GM21717 (cell line): Measurements from ENCODE around the gene DOHH.
"Not testable (repeated sequence)": the region's sequence is repeated elsewhere in the genome, so short reads cannot be mapped to it uniquely, and the experiment has no call there.

ENCODE experiments used
- ATAC-seq: cut with Tn5 transposase; IDR thresholded peaks from one replicate; pipeline ENCODE4 v1.9.1; 2021; ENCODE audit warnings: mild to moderate bottlenecking, moderate library complexity; ENCODE audit not compliant: unreplicated experiment

The DOHH gene

DNA sequence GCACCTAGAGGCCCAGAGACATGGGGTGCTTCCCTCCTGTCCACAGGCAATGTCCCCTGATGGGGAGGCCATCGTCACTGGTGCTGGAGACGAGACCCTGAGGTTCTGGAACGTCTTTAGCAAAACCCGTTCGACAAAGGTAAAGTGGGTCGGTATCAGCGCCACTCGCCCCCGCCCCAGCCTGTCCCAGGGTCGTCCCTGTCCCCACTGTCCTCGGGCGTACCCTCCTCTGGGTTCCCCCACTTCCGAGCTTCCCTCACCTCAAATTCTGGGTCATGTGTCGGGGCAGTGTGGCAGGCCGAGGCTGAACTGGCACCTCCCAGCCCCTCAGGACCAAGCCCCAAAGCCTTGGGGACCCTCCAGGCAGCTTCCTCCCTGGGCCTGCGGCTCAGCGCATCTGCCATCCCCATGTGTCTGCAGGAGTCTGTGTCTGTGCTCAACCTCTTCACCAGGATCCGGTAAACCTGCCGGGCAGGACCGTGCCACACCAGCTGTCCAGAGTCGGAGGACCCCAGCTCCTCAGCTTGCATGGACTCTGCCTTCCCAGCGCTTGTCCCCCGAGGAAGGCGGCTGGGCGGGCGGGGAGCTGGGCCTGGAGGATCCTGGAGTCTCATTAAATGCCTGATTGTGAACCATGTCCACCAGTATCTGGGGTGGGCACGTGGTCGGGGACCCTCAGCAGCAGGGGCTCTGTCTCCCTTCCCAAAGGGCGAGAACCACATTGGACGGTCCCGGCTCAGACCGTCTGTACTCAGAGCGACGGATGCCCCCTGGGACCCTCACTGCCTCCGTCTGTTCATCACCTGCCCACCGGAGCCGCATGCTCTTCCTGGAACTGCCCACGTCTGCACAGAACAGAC is 34.1 kb upstream of the DOHH start:
- no peak for ATAC-seq

DNA sequence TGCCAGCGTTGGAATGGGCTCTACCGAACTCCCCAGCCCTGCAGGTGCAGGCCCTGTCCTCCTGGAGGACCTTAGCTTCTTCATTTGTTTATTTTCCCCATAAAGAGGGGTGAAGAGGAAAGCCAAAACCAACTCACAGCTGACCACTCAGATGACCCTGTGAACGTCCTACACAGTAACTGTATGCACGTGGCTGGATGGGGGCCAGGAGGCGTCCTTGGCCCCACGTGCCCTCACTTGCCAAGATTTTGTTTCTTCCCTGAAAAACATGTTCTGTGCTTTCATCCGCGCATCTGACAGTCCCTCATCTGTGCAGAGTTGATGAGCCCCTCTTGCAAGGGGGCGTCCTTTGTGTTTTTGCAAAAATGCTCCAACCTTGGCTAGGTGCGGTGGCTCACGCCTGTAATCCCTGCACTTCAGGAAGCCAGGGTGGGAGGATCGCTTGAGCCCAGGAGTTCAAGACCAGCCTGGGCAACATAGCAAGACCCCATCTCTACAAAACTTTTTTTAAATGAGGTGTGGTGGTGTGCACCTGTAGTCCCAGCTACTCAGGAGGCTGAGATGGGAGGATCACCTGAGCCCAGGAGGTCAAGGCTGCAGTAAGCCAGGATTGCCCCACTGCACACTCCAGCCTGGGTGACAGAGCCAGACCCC is 33.2 kb upstream of the DOHH start:
- no peak for ATAC-seq

GRCh38 chr19:3533033-3533432 is 32.6 kb upstream of the DOHH start:
- no peak for ATAC-seq

DNA sequence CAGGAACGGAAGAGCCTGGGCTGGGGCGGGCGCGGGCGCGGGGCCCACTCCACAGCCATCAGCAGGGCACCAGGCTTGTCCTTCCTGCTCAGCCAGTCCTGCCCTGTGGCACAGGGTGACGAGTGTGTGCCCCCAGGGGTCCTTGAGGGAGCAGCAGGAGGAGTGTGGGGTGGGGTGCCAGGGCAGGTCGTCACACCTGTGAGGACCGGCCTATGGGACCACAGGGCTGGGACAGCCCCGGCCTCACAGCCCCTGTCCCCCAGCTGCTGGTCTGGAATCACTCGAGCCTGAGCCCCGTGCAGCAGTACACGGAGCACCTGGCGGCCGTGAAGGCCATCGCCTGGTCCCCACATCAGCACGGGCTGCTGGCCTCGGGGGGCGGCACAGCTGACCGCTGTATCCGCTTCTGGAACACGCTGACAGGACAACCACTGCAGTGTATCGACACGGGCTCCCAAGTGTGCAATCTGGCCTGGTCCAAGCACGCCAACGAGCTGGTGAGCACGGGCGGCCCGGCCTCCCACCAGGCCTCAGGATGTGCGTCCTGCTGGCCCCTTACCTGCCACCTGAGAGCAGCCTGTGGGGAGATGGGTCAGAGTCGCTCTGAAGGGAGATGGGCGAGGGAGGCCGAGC is 31.8 kb upstream of the DOHH start:
- ATAC-seq = no peak

DNA sequence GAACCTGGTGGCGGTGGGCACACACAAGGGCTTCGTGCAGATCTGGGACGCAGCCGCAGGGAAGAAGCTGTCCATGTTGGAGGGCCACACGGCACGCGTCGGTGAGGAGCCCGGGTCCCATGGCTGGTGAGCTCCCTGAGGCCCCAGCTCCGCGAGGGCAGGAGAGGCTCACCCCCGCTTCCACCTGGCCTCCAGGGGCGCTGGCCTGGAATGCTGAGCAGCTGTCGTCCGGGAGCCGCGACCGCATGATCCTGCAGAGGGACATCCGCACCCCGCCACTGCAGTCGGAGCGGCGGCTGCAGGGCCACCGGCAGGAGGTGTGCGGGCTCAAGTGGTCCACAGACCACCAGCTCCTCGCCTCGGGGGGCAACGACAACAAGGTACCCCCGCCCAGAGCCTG is 31.2 kb upstream of the DOHH start:
- no peak for ATAC-seq

DNA sequence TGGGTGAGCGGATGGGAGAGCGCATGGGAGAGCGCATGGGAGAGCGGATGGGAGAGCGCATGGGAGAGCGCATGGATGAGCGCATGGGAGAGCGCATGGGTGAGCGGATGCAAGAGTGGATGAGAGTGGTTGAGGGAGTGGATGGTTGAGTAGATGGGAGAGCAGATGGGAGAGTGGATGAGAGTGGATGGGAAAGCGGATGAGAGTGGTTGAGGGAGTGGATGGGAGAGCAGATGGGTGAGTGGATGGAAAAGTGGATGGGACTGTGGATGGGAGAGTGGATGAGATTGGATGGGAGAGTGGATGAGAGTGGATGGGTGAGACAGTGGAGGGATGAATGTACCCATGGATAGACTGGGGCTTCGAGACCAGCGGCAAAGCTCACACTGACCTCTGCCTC is 29.9 kb upstream of the DOHH start:
- ATAC-seq = no peak

- not testable (repeated sequence) for ATAC-seq
These were observed 28.8 kb upstream of the DOHH start for GRCh38 chr19:3529299-3529698.

DNA sequence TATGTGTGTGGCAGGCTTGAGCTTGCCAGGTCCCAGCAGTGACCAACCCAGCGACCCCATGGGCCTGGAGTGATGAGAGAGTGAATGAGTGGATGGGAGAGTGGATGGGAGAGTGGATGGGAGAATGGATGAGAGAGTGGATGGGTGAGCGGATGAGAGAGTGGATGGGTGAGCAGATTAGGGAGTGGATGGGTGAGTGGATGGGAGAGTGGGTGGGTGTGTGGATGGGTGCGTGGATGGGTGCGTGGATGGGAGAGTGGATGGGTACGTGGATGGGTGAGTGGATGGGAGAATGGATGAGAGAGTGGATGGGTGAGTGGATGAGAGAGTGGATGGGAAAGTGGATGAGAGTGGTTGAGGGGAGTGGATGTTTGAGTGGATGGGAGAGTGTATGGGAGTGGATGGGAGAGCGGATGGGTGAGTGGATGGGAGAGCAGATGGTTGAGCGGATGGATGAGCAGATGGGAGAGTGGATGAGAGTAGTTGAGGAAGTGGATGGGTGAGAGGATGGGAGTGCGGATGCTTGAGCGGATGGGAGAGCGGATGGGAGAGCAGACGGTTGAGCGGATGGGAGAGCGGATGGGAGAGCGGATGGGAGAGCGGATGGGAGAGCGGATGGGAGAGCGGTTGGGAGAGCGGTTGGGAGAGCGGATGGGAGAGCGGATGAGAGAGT is 28.2 kb upstream of the DOHH start:
- no peak for ATAC-seq

GRCh38 chr19:3528080-3528479 is 27.6 kb upstream of the DOHH start:
- no peak for ATAC-seq

DNA sequence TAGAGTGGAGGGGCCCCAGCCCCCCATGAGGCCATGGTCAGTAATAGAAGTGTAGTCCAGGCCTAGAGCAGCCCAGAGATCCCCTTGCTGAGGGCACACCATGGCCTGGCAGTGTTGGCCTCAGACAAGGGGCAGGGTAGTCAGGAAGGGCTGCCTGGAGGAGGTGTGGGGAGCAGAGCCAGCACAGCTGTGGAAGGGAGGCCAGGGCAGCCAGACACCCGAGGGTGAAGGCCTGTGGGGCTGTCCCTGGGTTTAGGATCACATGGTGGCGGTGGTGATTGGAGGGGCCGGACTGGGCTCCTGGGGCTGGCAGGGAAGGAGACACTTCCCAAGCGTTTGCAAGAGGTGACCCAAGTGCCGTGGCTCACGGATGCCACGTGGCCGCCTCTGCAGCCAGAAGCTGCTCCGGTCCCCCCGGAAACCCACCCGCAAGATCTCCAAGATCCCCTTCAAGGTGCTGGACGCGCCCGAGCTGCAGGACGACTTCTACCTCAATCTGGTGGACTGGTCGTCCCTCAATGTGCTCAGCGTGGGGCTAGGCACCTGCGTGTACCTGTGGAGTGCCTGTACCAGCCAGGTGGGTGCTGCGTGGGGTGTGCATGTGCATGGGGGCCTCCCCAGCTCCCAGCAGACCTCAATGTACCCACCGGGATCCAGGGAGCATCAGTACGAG is 26.9 kb upstream of the DOHH start:
- ATAC-seq = no peak

- no peak for ATAC-seq
These were observed 26.2 kb upstream of the DOHH start for GRCh38 chr19:3526507-3527237.

DNA sequence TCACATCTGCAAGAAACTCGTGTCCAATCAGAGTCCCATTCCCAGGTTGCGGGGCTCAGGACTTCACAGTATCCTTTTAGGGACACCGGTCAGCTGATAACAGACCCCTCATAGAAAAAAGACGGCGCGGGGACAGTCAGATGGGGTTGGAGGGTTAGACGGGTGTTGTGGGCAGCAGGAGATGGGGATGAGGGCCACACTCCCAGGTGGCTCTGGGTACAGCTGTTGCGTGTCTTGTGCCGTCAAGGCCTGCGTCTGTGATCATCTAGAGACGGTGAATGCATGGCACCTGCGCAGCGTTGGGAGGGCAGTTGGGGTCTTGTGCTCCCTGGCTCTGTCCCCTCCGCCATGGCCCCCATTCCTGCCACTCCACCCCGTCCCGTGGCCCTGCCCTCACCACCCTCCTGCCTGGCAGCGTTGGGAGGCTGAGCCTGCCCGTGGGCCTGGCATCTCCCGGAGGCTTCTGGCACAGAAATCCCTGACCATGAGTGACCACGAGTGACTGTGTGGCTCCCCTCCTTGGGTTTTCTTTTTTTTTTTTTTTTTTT is 24.5 kb upstream of the DOHH start:
- no peak for ATAC-seq

GRCh38 chr19:3524078-3524842 is 23.8 kb upstream of the DOHH start:
- no peak for ATAC-seq

DNA sequence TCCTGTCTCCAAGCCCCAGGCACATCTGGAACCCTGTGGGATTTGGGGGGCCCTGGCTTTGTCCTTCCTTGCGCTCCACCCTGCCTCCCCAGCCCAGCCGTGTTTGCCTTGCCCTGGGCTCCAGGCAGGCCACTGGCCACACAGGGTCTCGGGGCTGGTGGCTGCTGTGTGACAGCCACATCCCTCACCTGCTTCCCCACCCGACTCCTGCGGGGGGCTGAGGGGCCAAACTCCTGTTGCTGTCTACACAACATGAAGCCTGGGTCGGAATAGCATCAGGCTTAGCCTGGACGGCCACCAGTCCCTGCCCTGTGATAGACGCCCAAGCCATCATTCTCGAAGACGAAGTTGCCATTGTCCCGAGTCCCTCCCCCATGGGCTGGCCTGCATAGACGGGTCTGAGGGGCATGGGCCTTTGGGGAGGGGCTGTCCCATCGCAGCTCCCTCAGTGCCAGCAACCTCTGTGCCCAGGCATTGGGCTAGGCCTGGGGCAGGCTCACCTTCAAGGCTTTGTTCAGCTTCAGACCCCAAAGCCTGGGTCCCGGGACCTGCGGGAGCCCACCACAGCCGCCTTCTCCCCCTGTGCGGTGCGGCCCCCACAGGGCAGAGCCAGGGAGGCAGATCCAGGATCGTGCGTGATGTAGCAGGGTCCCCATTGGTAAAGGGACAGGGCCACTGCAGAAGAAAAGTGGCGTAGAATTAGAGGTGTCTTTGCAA is 23.0 kb upstream of the DOHH start:
- no peak for ATAC-seq

GRCh38 chr19:3522421-3523360 is 22.2 kb upstream of the DOHH start:
- ATAC-seq = no peak

DNA sequence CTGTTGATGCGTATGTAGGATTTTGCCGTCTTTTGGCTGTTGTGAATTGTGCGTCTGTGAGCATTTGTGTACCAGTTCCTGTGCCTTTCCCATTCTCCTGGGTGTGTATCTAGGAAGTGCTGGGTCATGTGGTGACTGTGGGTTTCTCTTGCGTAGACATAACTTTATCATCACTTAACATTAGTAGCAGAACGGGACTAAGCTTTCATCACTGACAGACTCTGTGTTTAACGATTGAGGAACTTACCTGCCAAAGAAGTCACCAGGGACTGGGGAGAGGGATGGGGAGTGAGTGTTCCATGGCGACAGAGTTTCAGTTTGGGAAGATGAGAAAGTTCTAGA is 20.6 kb upstream of the DOHH start:
- ATAC-seq = no peak
